Activated CD8-positive, alpha-beta T cell treated with anti-CD3 and anti-CD28 coated beads for 36 hours (primary cell): ENCODE data around the gene MAVS. TPM values are rescaled to one million over a fixed set of nuclear protein-coding genes. Genes with fewer than 3 reads are reported as not detected.

ENCODE experiments used
- ATAC-seq: fragments of 200-7000 bp; cut with Tn5 transposase; one replicate; pipeline ENCODE4 v1.10.0; 2021; ENCODE audit warnings: mild to moderate bottlenecking, moderate library complexity
- CTCF ChIA-PET: fragments of 350-600 bp; sonication (Branson Sonifier 250); formaldehyde crosslinking; loops from one replicate; lab custom pipeline; 2021; ENCODE audit warnings: antibody characterized with exemption; lab: Charles Lee
- POLR2A ChIA-PET: fragments of 350-600 bp; sonication (Branson Sonifier 250); formaldehyde crosslinking; loops from one replicate; lab custom pipeline; 2021; ENCODE audit warnings: antibody characterized with exemption; lab: Charles Lee
- DNase-seq: peaks from one replicate; pipeline ENCODE4 v3.0.0-alpha.2; 2020
- H3K27ac Mint-ChIP-seq: one replicate; pipeline ENCODE4 v1.8.0; 2021; ENCODE audit warnings: mild to moderate bottlenecking, mixed read lengths
- H3K27me3 Mint-ChIP-seq: one replicate; pipeline ENCODE4 v1.8.0; 2021; ENCODE audit warnings: mixed read lengths
- H3K36me3 Mint-ChIP-seq: one replicate; pipeline ENCODE4 v1.8.0; 2021; ENCODE audit warnings: low read depth, mixed read lengths
- H3K4me1 Mint-ChIP-seq: one replicate; pipeline ENCODE4 v1.8.0; 2021; ENCODE audit warnings: low read depth, mixed read lengths
- H3K4me3 Mint-ChIP-seq: one replicate; pipeline ENCODE4 v1.8.0; 2021; ENCODE audit warnings: mild to moderate bottlenecking, moderate library complexity, mixed read lengths
- H3K9me3 Mint-ChIP-seq: one replicate; pipeline ENCODE4 v1.8.0; 2021; ENCODE audit warnings: mixed read lengths
- CTCF ChIP-seq: fragments of 200-600 bp; IDR thresholded peaks from one replicate; pipeline ENCODE4 v1.8.0; 2022; ENCODE audit warnings: antibody characterized with exemption, mild to moderate bottlenecking
- intact Hi-C: fragments of 100-400 bp; cut with micrococcal nuclease; formaldehyde crosslinking; loops from one replicate; pipeline ENCODE4 v1.10.0; 2022
- total RNA-seq, 2 experiments: library from RNA; stranded (reverse); gene quantifications; one replicate each; pipeline ENCODE4 v1.2.3, GENCODE V29; 2021

MAVS gene
- total RNA-seq, 2 experiments from 2014 or later: 17.0 to 17.5 TPM

- no peak for DNase-seq
- TF ChIP-seq CTCF: no peak
- no peaks in the 10 kb centered on the region for H3K9me3 Mint-ChIP-seq
- intact Hi-C loops: loop anchor here (10.0 kb wide), 1 partner anchor 197 kb away; no protein-coding TSS in a partner anchor
- no peak for ATAC-seq
- POLR2A ChIA-PET: no interaction called here
- peaks cover 36% of the 10 kb centered on the region for H3K36me3 Mint-ChIP-seq
- CTCF ChIA-PET: interaction anchor here (1.0 to 1.4 kb wide), 9 partner anchors 13 to 212 kb away, joined by 3 to 9 read pairs (median 4); partner anchors contain the start of gene ADISSP
- peak overlapping the region; percentile 92 for H3K27ac Mint-ChIP-seq
- H3K4me1 Mint-ChIP-seq: peaks cover 30% of the 10 kb centered on the region
- H3K4me3 Mint-ChIP-seq: peak overlapping the region; percentile 100
- no peaks in the 10 kb centered on the region for H3K27me3 Mint-ChIP-seq
These were observed 41.4 kb downstream of the MAVS start for GRCh38 chr20:3887876-3888620.

DNA sequence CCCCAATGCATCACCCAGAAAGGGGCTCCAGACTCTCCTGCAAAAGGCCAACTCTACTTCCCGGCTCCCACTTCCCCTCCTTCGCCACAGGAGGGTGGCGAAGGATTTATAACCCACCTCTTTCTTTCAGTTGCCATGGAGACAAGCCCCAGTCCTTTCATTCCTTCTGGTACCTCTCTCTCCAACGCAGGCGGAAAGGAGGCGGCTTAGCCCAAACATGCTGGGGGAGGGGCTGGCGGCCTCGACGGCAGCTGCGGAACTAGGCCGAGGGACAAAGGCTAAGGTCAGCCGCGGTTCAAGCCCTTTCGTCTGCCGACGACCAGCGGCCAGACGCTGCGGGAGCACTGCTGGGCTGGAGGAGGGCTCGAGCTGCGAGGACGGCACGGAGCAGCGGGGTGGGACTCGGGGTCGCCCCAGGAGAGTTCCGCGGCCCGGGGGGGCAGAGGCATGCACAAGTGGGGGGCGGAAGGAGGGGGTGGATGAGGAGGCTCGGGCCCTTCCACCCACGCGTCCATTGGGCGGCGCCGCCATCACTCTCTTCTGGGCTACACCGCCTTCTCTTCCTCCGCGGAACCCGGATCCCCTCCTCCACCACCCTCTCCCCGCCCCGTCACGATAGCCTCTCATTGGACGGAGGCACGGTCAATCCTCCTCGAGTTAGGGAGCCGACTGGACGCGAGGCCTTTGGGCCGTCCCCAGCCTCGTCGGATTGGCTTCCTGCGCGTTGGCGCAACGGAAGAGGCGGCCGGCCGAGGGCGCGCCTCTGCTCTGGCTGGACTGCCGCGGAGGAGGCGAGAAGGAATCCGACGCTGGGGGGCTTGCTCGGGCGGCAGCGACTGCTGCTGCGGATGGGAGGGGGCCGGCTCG is 42.2 kb downstream of the MAVS start, which contains the start of gene PANK2:
Gene PANK2 (plus strand): TSS at position 766 of the 867 bp plus-strand sequence.
- peak; percentile 98 for DNase-seq
- Mint-ChIP-seq H3K4me3 (peak within 1 kb of the TSS; percentile 100), H3K9me3 (no peaks in the 10 kb centered on the region), H3K27ac (peak within 1 kb of the TSS; percentile 98), H3K4me1 (peaks cover 38% of the 10 kb centered on the region), H3K27me3 (no peaks in the 10 kb centered on the region), H3K36me3 (peaks cover 43% of the 10 kb centered on the region)
- CTCF ChIA-PET: interaction anchor here (1.1 kb wide), 2 partner anchors 76 to 188 kb away, joined by 3 read pairs; no protein-coding TSS in a partner anchor
- POLR2A ChIA-PET: no interaction called here
- no peak for TF ChIP-seq CTCF
- intact Hi-C loops: loop anchor here (10.0 kb wide), 1 partner anchor 196 kb away; no protein-coding TSS in a partner anchor
- peak; percentile 98 for ATAC-seq

GRCh38 chr20:3889489-3890397 is 43.1 kb downstream of the MAVS start:
- DNase-seq (peak; percentile 65), ATAC-seq (peak; percentile 17)
- Mint-ChIP-seq H3K4me1 (peaks cover 42% of the 10 kb centered on the region), H3K27ac (peak overlapping the region; percentile 98), H3K27me3 (no peaks in the 10 kb centered on the region), H3K4me3 (peak overlapping the region; percentile 100), H3K36me3 (peaks cover 45% of the 10 kb centered on the region), H3K9me3 (no peaks in the 10 kb centered on the region)
- intact Hi-C loops: loop anchor here (10.0 kb wide), 1 partner anchor 195 kb away; no protein-coding TSS in a partner anchor
- POLR2A ChIA-PET: interaction anchor here (0.6 to 1.3 kb wide), 7 partner anchors 9 to 122 kb away, joined by 3 to 4 read pairs (median 3); partner anchors contain the start of genes ADISSP and AP5S1
- CTCF ChIA-PET: interaction anchor here (0.9 to 1.1 kb wide), 3 partner anchors 75 to 195 kb away, joined by 3 read pairs; partner anchors contain the start of gene CENPB
- TF ChIP-seq CTCF: no peak

- CTCF ChIA-PET: interaction anchor here (0.9 to 1.0 kb wide), 2 partner anchors 104 to 194 kb away, joined by 3 read pairs; partner anchors contain the start of gene CENPB
- Mint-ChIP-seq H3K4me1 (peaks cover 45% of the 10 kb centered on the region), H3K27ac (peak overlapping the region; percentile 98), H3K9me3 (no peaks in the 10 kb centered on the region), H3K4me3 (peak overlapping the region; percentile 100), H3K36me3 (peaks cover 49% of the 10 kb centered on the region), H3K27me3 (no peaks in the 10 kb centered on the region)
- POLR2A ChIA-PET: interaction anchor here (0.6 to 1.3 kb wide), 7 partner anchors 8 to 123 kb away, joined by 3 to 4 read pairs (median 3); partner anchors contain the start of genes ADISSP and AP5S1
- no peak for TF ChIP-seq CTCF
- intact Hi-C loops: no loop called here
- ATAC-seq (no peak), DNase-seq (no peak)
These were observed 43.7 kb downstream of the MAVS start for GRCh38 chr20:3890398-3890751.
